ENCODE measurements around the gene MC1R.
"Not testable (repeated sequence)": the region's sequence is repeated elsewhere in the genome, so short reads cannot be mapped to it uniquely, and the experiment has no call there.

The MC1R gene

GRCh38 chr16:89918453-89919347 is at the start of gene MC1R:
TSS of gene MC1R (plus strand) at chr16:89918862. CDS start at chr16:89919259, 397 bp downstream.
- in situ Hi-C loops (cut with MboI; ENCODE audit: low pct_unique_long_range_greater_than_20kb, low sequenced_read_pairs, unreplicated experiment), result no loop called here
- TF ChIP-seq, protein P1, sequence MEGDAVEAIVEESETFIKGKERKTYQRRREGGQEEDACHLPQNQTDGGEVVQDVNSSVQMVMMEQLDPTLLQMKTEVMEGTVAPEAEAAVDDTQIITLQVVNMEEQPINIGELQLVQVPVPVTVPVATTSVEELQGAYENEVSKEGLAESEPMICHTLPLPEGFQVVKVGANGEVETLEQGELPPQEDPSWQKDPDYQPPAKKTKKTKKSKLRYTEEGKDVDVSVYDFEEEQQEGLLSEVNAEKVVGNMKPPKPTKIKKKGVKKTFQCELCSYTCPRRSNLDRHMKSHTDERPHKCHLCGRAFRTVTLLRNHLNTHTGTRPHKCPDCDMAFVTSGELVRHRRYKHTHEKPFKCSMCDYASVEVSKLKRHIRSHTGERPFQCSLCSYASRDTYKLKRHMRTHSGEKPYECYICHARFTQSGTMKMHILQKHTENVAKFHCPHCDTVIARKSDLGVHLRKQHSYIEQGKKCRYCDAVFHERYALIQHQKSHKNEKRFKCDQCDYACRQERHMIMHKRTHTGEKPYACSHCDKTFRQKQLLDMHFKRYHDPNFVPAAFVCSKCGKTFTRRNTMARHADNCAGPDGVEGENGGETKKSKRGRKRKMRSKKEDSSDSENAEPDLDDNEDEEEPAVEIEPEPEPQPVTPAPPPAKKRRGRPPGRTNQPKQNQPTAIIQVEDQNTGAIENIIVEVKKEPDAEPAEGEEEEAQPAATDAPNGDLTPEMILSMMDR (IDR thresholded peaks at IDR 0.05; ENCODE audit: extremely low read depth, insufficient read depth, missing control alignments), result peak; percentile 56
- DNase-seq (ENCODE audit: low spot score), result peak; percentile 79

GRCh38 chr16:89869911-89870310 is 48.8 kb upstream of the MC1R start:
- TF ChIP-seq, protein P1 (IDR thresholded peaks at IDR 0.05; ENCODE audit: extremely low read depth, insufficient read depth, missing control alignments), result no peak
- in situ Hi-C loops (cut with MboI; ENCODE audit: low pct_unique_long_range_greater_than_20kb, low sequenced_read_pairs, unreplicated experiment), result loop anchor here (10.0 kb wide), 1 partner anchor 155 kb away; no protein-coding TSS in a partner anchor
- DNase-seq (ENCODE audit: low spot score), result no peak

GRCh38 chr16:89870440-89870839 is 48.2 kb upstream of the MC1R start:
- TF ChIP-seq, protein P1 (IDR thresholded peaks at IDR 0.05; ENCODE audit: extremely low read depth, insufficient read depth, missing control alignments), result no peak
- no peak for DNase-seq (ENCODE audit: low spot score)
- in situ Hi-C loops (cut with MboI; ENCODE audit: low pct_unique_long_range_greater_than_20kb, low sequenced_read_pairs, unreplicated experiment), result no loop called here

DNA sequence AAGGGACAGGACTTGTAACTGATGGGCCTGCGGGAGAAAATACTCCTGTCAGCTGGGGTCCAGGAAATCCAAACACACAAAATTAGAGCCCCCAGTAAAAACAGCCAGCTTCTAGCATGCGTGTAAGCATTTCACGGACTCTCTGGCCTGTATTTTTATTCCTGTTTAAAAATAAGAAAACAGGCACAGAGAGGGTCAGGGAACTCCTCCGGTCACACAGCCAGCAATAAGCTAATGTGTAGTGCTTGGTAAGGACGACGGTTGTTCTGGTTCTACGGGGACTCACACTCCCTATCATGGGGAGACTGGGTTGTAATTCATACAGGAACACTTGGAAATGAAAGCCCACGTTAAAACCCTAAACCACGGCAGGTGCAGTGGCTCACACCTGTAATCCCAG is 46.8 kb upstream of the MC1R start:
- TF ChIP-seq, protein P1 (IDR thresholded peaks at IDR 0.05; ENCODE audit: extremely low read depth, insufficient read depth, missing control alignments), result no peak
- no peak for DNase-seq (ENCODE audit: low spot score)
- in situ Hi-C loops (cut with MboI; ENCODE audit: low pct_unique_long_range_greater_than_20kb, low sequenced_read_pairs, unreplicated experiment), result no loop called here

DNA sequence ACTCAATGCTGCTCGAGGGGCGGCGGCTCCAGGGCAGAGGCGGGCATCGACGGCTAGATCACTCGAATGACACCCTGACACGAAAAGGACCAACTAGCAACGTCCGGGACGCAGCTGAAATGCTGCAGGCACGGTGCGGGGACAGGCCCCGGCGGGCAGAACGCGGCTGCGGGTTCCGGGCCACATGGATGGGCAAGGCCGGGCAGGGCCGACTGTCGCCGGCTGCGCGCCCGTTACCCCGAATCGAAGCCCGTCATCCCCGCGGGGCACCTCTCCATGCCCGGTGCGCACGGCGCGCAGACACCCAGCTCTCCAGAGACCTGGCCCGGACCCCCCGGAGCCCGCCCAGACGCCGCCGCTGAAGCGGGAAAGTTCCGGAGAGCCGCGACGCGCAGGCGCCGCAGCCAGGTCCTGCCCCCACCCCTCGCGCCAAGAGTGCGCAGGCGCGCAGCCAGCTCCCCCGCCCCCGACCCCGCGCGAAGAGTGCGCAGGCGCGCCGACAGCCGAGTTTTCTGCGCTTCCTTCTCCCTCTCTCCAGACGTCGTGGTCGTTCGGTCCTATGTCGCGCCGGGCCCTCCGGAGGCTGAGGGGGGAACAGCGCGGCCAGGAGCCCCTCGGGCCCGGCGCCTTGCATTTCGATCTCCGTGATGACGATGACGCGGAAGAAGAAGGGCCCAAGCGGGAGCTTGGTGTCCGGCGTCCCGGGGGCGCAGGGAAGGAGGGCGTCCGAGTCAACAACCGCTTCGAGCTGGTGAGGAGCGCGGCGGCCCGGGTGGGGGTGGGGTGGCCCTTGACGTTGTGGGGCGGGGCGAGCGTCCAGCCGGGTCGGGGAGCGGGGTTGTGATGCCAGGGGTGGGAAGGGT is 45.3 kb upstream of the MC1R start, which contains the start of gene TCF25:
Gene TCF25, plus strand, starts transcription at position 484 of the 863 bp plus-strand sequence. Its CDS starts 76 bp downstream, at position 560.
- peak; percentile 94 for DNase-seq (ENCODE audit: low spot score)
- TF ChIP-seq, protein P1 (IDR thresholded peaks at IDR 0.05; ENCODE audit: extremely low read depth, insufficient read depth, missing control alignments), result no peak
- in situ Hi-C loops (cut with MboI; ENCODE audit: low pct_unique_long_range_greater_than_20kb, low sequenced_read_pairs, unreplicated experiment), result no loop called here

- TF ChIP-seq, protein P1 (IDR thresholded peaks at IDR 0.05; ENCODE audit: extremely low read depth, insufficient read depth, missing control alignments), result no peak
- in situ Hi-C loops (cut with MboI; ENCODE audit: low pct_unique_long_range_greater_than_20kb, low sequenced_read_pairs, unreplicated experiment), result no loop called here
These were observed 44.5 kb upstream of the MC1R start for GRCh38 chr16:89873972-89874689.

DNA sequence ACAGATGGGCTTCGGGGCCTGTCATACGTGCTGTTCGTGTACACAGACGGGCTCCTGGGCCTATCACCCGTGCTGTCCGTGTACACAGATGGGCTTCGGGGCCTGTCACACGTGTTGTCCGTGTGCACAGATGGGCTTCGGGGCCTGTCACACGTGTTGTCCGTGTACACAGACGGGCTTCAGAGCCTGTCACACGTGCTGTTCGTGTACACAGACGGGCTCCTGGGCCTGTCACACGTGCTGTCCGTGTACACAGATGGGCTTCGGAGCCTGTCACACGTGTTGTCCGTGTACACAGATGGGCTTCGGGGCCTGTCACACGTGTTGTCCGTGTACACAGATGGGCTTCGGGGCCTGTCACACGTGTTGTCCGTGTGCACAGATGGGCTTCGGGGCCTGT is 39.5 kb upstream of the MC1R start:
- in situ Hi-C loops (cut with MboI; ENCODE audit: low pct_unique_long_range_greater_than_20kb, low sequenced_read_pairs, unreplicated experiment); DNase-seq (ENCODE audit: low spot score): not testable (repeated sequence)

More at GRCh38 chr16:89873972-89874689, 44.5 kb upstream of the MC1R start:
- DNase-seq (ENCODE audit: low spot score), result peak; percentile 98

Measured in GM13977 (cell line).